HepG2 (cell line): ENCODE results near the gene GTF2H3. TPM values are rescaled to one million over a fixed set of nuclear protein-coding genes. Genes with fewer than 3 reads are reported as not detected.

Source experiments
- ATAC-seq: fragments of 200-7000 bp; cut with Tn5 transposase; 3 replicates; pipeline ENCODE4 v1.9.1; 2020; ENCODE audit warnings: mild to moderate bottlenecking, moderate library complexity
- BruUV-seq: library from RNA; stranded (reverse); fragments of 400-500 nt; replicated peaks from 2 replicates; lab custom pipeline; 2021; lab: Mats Ljungman, UMichigan
- CTCF ChIA-PET: fragments of 300-600 bp; formaldehyde crosslinking; extraction: SDS; loops from one replicate; lab custom pipeline; 2021; ENCODE audit warnings: low total read pairs, inconsistent platforms, low intra/inter-chr PET ratio; lab: Yijun Ruan, JAX
- POLR2A ChIA-PET: fragments of 350-600 bp; sonication (Branson Sonifier 250); formaldehyde crosslinking; loops from one replicate; lab custom pipeline; 2020; ENCODE audit warnings: antibody characterized with exemption, inconsistent platforms; lab: Yijun Ruan, JAX
- DNase-seq: peaks from one replicate; pipeline ENCODE4 v3.0.0-alpha.2; 2015; ENCODE audit warnings: low spot score
- FAIRE-seq: peaks from 3 replicates; lab custom pipeline; 2011; peaks lifted over from hg19 to GRCh38; lab: Jason Lieb, UNC
- H2AFZ ChIP-seq: one replicate; pipeline ENCODE4 v1.6.1; 2011; ENCODE audit warnings: low read length, inconsistent platforms
- H3K27ac ChIP-seq: fragments of 300-600 bp; 3 replicates; pipeline ENCODE4 v1.8.0; 2011; ENCODE audit warnings: mixed run types, mild to moderate bottlenecking, mixed read lengths, low read length, inconsistent platforms; ENCODE audit not compliant: insufficient read depth; ENCODE audit errors: extremely low read length
- H3K27me3 ChIP-seq, 2 experiments: fragments of 200-600 bp in 1 of 2; 2 replicates in 1 of 2; 3 replicates in 1 of 2; pipeline versions ENCODE4 v1.6.0 to v1.8.0; 2011; ENCODE audit warnings: low read length in 2 of 2, mild to moderate bottlenecking in 2 of 2, moderate library complexity in 2 of 2, inconsistent platforms in 1 of 2; ENCODE audit not compliant: insufficient read depth in 2 of 2, control insufficient read depth in 1 of 2
- H3K36me3 ChIP-seq, 2 experiments: fragments of 200-600 bp in 1 of 2; replicated peaks in 1 of 2; 2 replicates in 1 of 2; 3 replicates in 1 of 2; pipeline versions ENCODE4 v1.5.1 to v1.8.0; 2011; ENCODE audit warnings: low read length in 2 of 2, inconsistent platforms in 1 of 2; ENCODE audit not compliant: insufficient read depth in 2 of 2, control insufficient read depth in 1 of 2
- H3K4me1 ChIP-seq: 2 replicates; pipeline ENCODE4 v1.5.1; 2012; ENCODE audit warnings: low read length, inconsistent platforms; ENCODE audit not compliant: insufficient read depth
- H3K4me2 ChIP-seq: 2 replicates; pipeline ENCODE4 v1.6.0; 2011; ENCODE audit warnings: low read depth, low read length, inconsistent platforms
- H3K4me3 ChIP-seq, 3 experiments: fragments of 200-600 bp in 1 of 3; sonication (generic), shearing (Covaris generic) in 1 of 3; replicated peaks in 1 of 3; 2 replicates each; pipeline ENCODE4 v1.5.1; 2011 to 2016; ENCODE audit warnings: low read length in 3 of 3, inconsistent platforms in 2 of 3, low read depth in 2 of 3, mild to moderate bottlenecking in 2 of 3, control low read depth in 1 of 3, mixed read lengths in 1 of 3; ENCODE audit not compliant: insufficient read depth in 1 of 3
- H3K79me2 ChIP-seq: one replicate; pipeline ENCODE4 v1.6.1; 2011; ENCODE audit warnings: low read length, inconsistent platforms; ENCODE audit not compliant: insufficient read depth
- H3K9ac ChIP-seq: 2 replicates; pipeline ENCODE4 v1.6.0; 2011; ENCODE audit warnings: mild to moderate bottlenecking, low read depth, low read length, inconsistent platforms; ENCODE audit not compliant: insufficient read depth
- H3K9me3 ChIP-seq: 2 replicates; pipeline ENCODE4 v1.5.1; 2012; ENCODE audit warnings: mild to moderate bottlenecking, low read length
- H4K20me1 ChIP-seq: 2 replicates; pipeline ENCODE4 v1.6.0; 2011; ENCODE audit warnings: inconsistent platforms, mild to moderate bottlenecking, low read length, moderate library complexity; ENCODE audit not compliant: insufficient read depth
- GABPA ChIP-seq, 2 experiments: IDR thresholded peaks; 2 replicates each; pipeline ENCODE4 v1.6.1; 2011 to 2016; ENCODE audit warnings: low read depth in 2 of 2, low read length in 1 of 2, missing biosample characterization in 1 of 2, missing genetic modification characterization in 1 of 2
- KLF12 ChIP-seq: sonication (generic); formaldehyde crosslinking; IDR thresholded peaks from 2 replicates; pipeline ENCODE4 v1.4.0; 2020; ENCODE audit warnings: missing genetic modification reagents, borderline replicate concordance
- MLXIP ChIP-seq: sonication (generic); formaldehyde crosslinking; IDR thresholded peaks from 2 replicates; pipeline ENCODE4 v1.9.0; 2021; ENCODE audit warnings: missing genetic modification reagents, borderline replicate concordance
- PRMT3 ChIP-seq: sonication (generic); formaldehyde crosslinking; IDR thresholded peaks from 2 replicates; pipeline ENCODE4 v1.8.1; 2022; ENCODE audit warnings: low read depth, mild to moderate bottlenecking, moderate library complexity, missing genetic modification reagents, borderline replicate concordance
- STAT5B ChIP-seq: sonication (generic); formaldehyde crosslinking; IDR thresholded peaks from 2 replicates; pipeline ENCODE4 v1.4.0; 2020; ENCODE audit warnings: missing genetic modification reagents
- ZFP36L2 ChIP-seq: sonication (generic); formaldehyde crosslinking; IDR thresholded peaks from 2 replicates; pipeline ENCODE4 v1.4.0; 2020; ENCODE audit warnings: missing genetic modification reagents
- ZNF160 ChIP-seq: sonication (generic); formaldehyde crosslinking; IDR thresholded peaks from 2 replicates; pipeline ENCODE4 v1.8.0; 2022; ENCODE audit warnings: mild to moderate bottlenecking, inconsistent platforms, missing genetic modification reagents
- ZNF549 ChIP-seq: sonication (generic); formaldehyde crosslinking; IDR thresholded peaks from 2 replicates; pipeline ENCODE4 v1.5.0; 2020; ENCODE audit warnings: missing genetic modification reagents
- WGBS: methylation state at CpG from one replicate; pipeline ENCODE4 v1.1.6; 2017; ENCODE audit warnings: low lambda C conversion rate; 5-methylcytosine and 5-hydroxymethylcytosine counted together
- in situ Hi-C: cut with HindIII; loops from 2 replicates; pipeline ENCODE4 v1.10.0; 2017; ENCODE audit warnings: low pct_unique_long_range_greater_than_20kb; ENCODE audit not compliant: extremely low pct_ligation_motif_present
- intact Hi-C: fragments of 100-400 bp; cut with micrococcal nuclease; formaldehyde crosslinking; loops from one replicate; pipeline ENCODE4 v1.10.0; 2022; ENCODE audit not compliant: unreplicated experiment
- polyA plus RNA-seq, 8 experiments: library from polyadenylated mRNA; depleted of rRNA in 3 of 8; stranded (reverse) in 7 of 8; unstranded in 1 of 8; fragments of >200 nt; fragmentation: Illumina TruSeq in 4 of 8; extraction: Trizol in 4 of 8; gene quantifications; 2 replicates each; pipeline versions ENCODE4 v1.2.1 to v1.2.3, GENCODE V29; 2011 to 2016; ENCODE audit warnings: low read depth in 4 of 8, missing spikeins in 1 of 8, mixed read lengths in 1 of 8; ENCODE audit not compliant: insufficient read depth in 1 of 8
- total RNA-seq, 5 experiments: library from RNA; depleted of rRNA; stranded (reverse); fragments of >200 nt; fragmentation: Illumina TruSeq; extraction: Trizol; gene quantifications; 2 replicates each; pipeline ENCODE4 v1.2.3, GENCODE V29; 2016; ENCODE audit warnings: low read depth in 1 of 5

The GTF2H3 gene
- total and polyA plus RNA-seq, 2 of the 13 experiments (the other 11 are each of a cell fraction or from before 2014, with no cell fraction given), result 35.8 to 58.8 TPM

- Histone ChIP-seq H3K27me3 (no peaks in the 10 kb centered on the region), H3K4me3 (no peak overlapping the region), H3K79me2 (no peaks in the 10 kb centered on the region), H3K4me1 (no peaks in the 10 kb centered on the region), H3K27ac (no peak overlapping the region), H4K20me1 (no peaks in the 10 kb centered on the region), H3K9ac (no peak overlapping the region), H3K4me2 (no peak overlapping the region), H2AFZ (no peak overlapping the region), H3K9me3 (no peaks in the 10 kb centered on the region), H3K36me3 (peaks cover 7 to 63% of the 10 kb centered on the region in 2 experiments; a peak in 4 of 5 replicates)
- TF ChIP-seq GABPA (IDR thresholded peaks at IDR 0.05; ENCODE audit: low read depth, low read length), result no peak
- no peak for TF ChIP-seq GABPA (CRISPR knock-in tag; IDR thresholded peaks at IDR 0.05; ENCODE audit: low read depth)
- TF ChIP-seq KLF12, result no peak
- no peak for TF ChIP-seq ZNF549 (CRISPR knock-in tag)
- no peak for TF ChIP-seq STAT5B (CRISPR knock-in tag)
- no peak for TF ChIP-seq MLXIP
- TF ChIP-seq ZNF160, result no peak
- no peak for TF ChIP-seq ZFP36L2 (CRISPR knock-in tag)
- TF ChIP-seq PRMT3 (CRISPR knock-in tag), result no peak
- BruUV-seq, result no TSS peak
- WGBS, result 97% methylated on average over 5 of the region's 5 CpGs
- intact Hi-C loops (no loop called here), in situ Hi-C loops (no loop called here)
- ATAC-seq (no peak), FAIRE-seq (no peak), DNase-seq (no peak)
- ChIA-PET CTCF (no interaction called here), POLR2A (no interaction called here)
Observed at GRCh38 chr12:123655420-123655819, 21.8 kb downstream of the GTF2H3 start.
